NCI-H526 treated with DMSO at 0.1 percent for 48 hours (cell line): Measurements from ENCODE around the gene KCTD11.
"Not testable (repeated sequence)": the region's sequence is repeated elsewhere in the genome, so short reads cannot be mapped to it uniquely, and the experiment has no call there.

Source experiments
- DNase-seq: peaks from one replicate; lab custom pipeline; 2025; lab: John Stamatoyannopoulos, UW

KCTD11 gene

DNA sequence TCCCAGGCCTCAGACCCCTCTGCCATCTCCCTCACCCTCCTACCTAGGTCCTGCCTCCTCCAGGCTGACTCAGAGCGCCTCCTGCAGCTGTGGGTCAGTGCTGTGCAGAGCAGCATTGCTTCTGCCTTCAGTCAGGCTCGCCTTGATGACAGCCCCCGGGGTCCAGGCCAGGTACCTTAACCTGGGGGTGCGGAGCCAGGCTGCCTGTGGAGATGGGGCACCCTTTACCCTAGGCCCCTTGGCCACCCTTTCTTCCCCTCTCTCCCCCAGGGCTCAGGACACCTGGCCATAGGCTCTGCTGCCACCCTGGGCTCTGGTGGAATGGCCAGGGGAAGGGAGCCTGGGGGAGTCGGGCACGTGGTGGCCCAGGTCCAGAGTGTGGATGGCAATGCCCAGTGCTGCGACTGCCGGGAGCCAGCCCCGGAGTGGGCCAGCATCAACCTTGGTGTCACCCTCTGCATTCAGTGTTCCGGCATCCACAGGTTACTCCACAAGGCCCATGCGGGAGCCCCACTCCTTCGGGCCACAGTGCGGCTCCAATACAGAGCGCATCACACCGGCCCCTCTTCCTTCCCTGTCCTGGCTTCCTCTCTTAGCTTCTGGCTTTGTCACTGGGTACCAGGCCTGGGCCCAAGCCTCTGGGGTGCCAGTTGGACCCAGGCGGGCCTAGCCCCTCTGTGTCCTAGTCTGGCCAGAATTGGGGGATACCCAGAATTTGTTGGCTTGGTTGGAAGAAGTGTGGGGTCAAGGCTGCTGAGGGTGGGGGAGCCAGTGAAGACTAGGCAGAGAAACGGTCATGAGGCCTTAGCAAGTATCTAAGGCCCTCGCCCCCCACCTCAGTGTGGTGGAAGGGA lies 5.0 kb upstream of the KCTD11 start:
- DNase-seq = no peak

GRCh38 chr17:7347630-7348477 lies 4.1 kb upstream of the KCTD11 start:
- no peak for DNase-seq

DNA sequence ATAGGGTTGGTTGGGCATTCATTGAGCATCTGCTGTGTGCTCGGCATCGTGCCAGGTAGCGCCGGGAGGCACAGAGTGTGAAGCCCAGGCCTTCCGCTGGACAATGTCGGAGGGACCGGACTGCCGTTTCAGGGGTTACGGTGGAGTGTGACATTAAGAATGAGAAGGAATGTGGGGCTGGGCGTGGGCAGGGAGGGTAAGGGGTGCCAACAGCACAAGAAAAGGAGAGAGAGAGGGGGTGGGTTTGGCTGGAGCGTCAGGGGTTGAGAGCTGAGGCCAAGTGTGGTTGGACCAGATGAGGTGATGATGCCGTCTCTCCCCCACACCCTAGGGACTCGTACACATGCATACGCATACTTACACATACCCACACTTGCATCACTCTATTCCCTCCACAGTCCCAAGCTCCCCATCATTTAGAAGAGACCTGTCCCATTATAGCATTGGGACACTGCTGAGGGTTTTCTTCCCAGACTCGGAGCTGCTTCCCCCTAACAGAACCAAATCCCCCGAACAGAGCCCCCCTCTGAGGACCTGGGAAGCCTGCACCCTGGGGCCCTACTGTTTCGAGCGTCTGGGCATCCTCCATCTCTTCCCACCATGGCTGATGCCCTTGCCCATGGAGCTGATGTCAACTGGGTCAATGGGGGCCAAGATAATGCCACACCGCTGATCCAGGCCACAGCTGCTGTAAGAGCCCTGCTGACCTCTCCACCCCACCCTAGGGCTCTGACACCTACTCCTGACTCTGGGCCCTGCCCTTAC lies 3.3 kb upstream of the KCTD11 start:
- no peak for DNase-seq

DNA sequence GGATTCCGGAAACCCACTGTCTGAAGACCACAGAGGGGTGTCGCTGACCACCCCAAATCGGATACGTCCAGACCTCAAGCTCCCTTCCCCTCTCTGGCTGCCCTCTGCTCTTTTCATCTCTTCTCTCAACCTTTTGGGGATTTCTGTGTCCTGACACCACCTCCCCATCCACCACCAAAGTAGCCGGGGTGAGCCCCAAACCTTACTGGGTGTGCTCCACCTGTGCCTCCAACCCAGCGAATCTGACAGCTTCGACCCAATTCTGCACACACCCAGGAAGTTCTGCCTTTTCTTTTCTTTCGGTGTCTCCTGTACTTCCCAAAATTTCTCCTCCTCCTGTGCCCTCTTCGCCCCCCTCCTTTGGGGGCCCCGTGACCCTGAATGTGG lies 534 bp downstream of the KCTD11 start:
- DNase-seq = no peak

- DNase-seq = no peak
These were observed 1.1 kb downstream of the KCTD11 start for GRCh38 chr17:7352910-7353635.

- no peak for DNase-seq
These were observed 2.4 kb downstream of the KCTD11 start for GRCh38 chr17:7354262-7354843.

DNA sequence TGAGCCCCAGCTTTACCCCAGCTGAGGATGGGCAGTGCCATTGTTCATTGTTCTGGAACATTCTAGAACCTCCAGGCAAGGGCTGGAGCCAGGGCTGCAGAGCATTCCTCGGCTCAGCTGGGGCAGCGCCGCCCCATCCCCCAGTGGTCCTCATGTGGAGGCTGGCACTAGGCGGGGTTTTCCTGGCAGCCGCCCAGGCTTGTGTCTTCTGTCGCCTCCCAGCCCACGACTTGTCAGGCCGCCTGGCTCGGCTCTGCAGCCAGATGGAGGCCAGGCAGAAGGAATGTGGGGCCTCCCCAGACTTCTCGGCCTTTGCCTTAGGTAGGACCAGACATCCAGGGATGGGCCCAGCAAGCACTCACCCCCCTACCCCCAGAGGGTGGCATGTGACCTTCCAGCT lies 3.1 kb downstream of the KCTD11 start, which contains the start of gene TMEM95:
TMEM95 (plus strand) TSS at position 104 of the 400 bp plus-strand sequence; CDS start at position 153, 49 bp downstream.
- no peak for DNase-seq

GRCh38 chr17:7355573-7355972 lies 3.6 kb downstream of the KCTD11 start:
- no peak for DNase-seq

DNA sequence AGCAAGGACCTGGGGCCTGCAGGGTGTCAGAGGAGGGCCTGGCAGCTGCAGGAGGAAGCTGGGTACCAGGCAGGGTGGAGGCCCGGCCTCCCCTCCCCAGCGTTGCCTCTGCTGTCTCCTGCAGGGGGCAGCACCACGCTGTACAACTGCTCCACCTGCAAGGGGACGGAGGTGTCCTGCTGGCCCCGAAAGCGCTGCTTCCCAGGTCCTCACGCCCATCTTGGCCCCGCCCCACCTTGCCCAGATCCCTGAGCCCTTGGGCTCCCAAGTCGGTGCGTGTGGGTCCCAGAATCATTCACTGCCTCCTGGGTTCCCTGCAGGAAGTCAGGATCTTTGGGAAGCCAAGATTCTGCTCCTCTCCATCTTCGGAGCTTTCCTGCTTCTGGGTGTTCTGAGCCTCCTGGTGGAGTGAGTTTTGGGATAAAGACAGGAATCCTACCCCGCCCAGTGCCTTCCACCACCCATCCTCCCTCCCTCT lies 4.1 kb downstream of the KCTD11 start:
- peak; percentile 15 for DNase-seq

DNA sequence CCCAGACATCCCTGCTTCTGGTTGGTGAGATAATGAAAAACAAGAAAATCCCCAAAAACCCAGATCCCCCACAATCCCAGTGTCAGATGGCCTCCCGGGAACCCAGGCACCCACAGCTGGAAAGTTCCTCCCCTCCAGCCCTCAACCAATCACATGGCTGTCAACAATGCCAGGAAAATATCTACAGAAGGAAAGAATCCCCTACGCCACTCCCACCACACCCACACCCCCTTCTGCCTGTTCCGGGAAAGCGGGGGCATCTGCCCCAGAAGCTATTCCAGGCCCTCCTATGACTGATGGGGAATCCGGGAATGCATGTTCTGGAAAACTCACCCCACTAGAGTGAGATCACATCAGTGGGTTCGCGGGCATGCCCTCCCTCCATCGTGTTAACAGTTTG lies 4.8 kb downstream of the KCTD11 start:
- no peak for DNase-seq

DNA sequence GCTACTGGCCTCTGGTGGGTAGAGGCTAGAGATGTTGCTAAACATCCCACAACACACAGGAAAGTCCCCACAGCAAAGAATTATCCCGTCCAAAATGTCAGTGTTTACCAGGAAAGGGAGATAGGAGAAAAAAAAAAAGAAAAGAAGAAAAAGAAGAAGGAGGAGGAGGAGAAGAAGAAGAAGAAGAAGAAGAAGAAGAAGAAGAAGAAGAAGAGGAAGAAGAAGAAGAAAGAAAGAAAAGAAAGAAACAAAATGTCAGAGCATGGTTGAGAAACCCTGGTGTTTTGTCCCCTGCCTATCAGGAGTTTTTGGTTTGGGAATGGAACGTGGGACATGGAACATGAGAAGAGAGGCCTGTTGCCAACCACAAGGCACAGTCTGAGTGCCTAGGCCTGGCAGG lies 5.4 kb downstream of the KCTD11 start:
- DNase-seq = no peak

- no peak for DNase-seq
These were observed 9.9 kb downstream of the KCTD11 start for GRCh38 chr17:7361906-7362305.

DNA sequence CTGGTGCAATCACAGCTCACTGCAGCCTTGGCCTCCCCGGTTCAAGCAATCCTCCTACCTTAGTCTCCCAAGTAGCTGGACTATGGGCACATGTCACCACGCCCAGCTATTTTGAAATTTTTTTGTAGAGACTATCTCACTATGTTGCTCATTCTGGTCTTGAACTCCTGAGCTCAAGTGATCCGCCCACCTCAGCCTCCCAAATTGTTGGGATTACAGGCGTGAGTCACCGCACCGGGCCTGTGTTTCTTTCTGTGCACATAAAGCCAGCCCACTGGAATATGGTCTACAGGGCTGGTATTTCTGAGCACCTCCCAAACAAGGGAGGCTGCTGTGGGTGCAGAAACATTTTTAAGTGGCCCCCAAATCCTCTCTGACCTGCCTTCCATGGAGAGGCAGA lies 11.3 kb downstream of the KCTD11 start:
- DNase-seq = no peak

DNA sequence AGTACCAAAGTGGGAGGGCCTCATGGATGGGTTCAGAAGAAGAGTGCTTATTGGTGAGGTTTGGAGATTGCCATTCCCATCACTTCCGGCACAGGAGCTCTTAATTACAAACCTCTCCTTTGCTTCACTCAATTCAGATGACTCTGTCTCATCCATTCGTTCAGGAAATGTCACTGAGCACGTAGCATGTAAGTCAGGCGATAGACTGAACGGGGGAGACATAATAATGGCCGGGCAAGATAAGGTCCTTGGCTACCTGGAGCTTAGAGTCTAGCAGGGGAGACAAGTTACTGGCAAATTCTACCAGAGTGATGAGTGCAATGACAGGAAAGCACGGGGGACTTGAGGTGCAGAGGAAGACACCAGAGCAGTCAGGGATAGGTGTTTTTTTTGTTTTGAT lies 14.0 kb downstream of the KCTD11 start:
- DNase-seq = not testable (repeated sequence)

DNA sequence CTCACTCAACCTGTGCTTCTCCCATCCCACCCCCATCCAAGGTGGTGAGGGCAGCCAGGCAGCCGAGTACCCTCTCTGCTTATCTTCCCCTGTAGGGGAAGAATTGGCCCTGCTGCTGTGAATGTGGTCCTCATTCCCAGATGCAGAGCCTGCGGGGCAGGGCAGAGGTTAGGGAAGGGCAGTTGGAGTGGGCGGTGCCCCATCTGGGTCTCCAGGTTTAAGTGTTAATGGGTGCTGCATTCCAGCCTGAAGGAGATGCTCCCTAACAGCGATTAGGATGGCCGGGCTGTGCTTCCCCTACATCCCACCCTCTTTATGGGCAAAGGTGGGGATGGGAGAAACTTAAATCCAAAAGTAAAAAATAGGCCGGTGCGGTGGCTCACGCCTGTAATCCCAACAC lies 15.1 kb downstream of the KCTD11 start:
- DNase-seq = no peak

DNA sequence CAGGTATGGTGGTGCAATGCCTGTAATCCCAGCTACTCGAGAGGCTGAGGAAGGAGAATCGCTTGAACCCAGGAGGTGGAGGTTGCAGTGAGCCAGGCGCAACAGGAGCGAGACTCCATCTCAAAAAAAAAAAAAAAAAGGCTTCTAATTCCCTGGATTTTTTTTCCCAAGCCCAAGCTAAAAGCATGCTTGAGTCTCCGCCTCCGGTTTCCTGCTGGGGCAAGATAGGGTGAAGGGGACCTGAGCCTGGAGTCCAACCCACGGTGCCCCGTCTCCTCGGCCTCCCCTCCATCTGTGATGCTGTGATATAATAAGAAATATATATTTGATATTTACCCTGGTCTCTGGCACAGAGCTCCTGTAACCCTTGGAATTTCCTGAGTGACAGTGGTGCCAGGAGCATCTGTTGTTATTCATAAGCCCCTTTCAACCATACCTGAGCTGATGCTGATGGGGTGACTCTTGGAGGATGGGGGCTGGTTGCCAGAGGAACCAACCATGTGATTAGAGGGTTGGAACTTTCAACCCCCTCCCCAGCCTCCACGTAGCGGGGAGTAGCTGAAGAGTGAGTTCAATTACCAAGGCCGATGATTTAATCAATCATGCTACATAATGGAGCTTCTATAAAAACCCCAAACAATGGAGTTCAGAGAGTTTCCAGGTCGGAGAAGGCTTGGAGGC lies 16.1 kb downstream of the KCTD11 start:
- no peak for DNase-seq

- not testable (repeated sequence) for DNase-seq
These were observed 16.6 kb downstream of the KCTD11 start for GRCh38 chr17:7368599-7368994.

GRCh38 chr17:7369825-7370224 lies 17.9 kb downstream of the KCTD11 start:
- DNase-seq = no peak

DNA sequence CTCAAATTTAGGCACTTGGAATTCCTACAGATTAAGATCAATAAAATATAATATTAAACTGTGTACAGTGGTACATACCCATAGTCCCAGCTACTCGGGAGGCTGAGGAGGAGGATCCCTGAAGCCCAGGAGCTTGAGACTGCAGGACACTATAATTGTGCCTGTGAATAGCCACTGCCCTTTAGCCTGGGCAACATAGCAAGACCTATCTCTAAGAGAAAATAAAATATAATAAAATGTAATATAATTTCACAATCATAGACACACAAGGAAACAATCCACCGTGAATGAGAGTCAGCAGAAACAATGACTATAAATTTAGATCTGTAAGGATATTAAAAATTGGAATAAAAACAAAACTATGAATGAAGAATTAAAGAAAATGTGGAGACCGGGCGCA lies 18.9 kb downstream of the KCTD11 start:
- no peak for DNase-seq

GRCh38 chr17:7374353-7374752 lies 22.4 kb downstream of the KCTD11 start:
- DNase-seq = no peak

DNA sequence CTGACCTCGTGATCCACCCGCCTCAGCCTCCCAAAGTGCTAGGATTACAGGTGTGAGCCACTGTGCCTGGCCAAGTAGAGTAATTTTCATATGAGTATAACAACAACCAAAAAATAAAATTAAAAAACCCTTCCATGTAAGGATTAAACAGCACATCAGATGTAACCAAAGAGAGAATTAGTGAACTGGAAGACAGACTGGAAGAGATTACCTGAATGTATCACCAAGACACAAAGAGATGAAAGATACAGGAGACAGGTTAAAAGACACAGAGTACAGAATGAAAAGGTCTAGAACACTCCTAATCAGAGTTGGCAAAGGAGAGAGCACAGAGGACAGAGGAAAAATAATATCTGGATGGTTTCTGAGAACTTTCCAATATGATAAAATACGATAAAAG lies 27.2 kb downstream of the KCTD11 start:
- no peak for DNase-seq
